Endothelial cell of umbilical vein (primary cell): ENCODE data around the gene GJA10. TPM values are rescaled to one million over a fixed set of nuclear protein-coding genes. Genes with fewer than 3 reads are reported as not detected.

Experiments
- BruUV-seq: library from RNA; stranded (reverse); fragments of 400-500 nt; replicated peaks from 2 replicates; lab custom pipeline; 2021; lab: Mats Ljungman, UMichigan
- CTCF ChIA-PET: fragments of 300-600, 350-600 bp; sonication (Branson Sonifier 250); formaldehyde crosslinking; loops from one replicate; lab custom pipeline; 2021; ENCODE audit warnings: antibody characterized with exemption, inconsistent platforms; lab: Charles Lee
- POLR2A ChIA-PET: fragments of 300-600, 350-600 bp; sonication (Branson Sonifier 250); formaldehyde crosslinking; loops from one replicate; lab custom pipeline; 2021; ENCODE audit warnings: antibody characterized with exemption, inconsistent platforms; lab: Charles Lee
- DNase-seq: peaks from one replicate; pipeline ENCODE4 v3.0.0-alpha.2; 2011; ENCODE audit warnings: low read depth, low spot score
- FAIRE-seq: peaks from 2 replicates; lab custom pipeline; 2011; peaks lifted over from hg19 to GRCh38; lab: Jason Lieb, UNC
- H2AFZ ChIP-seq: 2 replicates; pipeline ENCODE4 v1.6.0; 2012; ENCODE audit warnings: low read depth, low read length, control low read depth, inconsistent platforms
- H3K27ac ChIP-seq: 2 replicates; pipeline ENCODE4 v1.5.1; 2011; ENCODE audit warnings: low read depth, mild to moderate bottlenecking, control low read depth, low read length, moderate library complexity; ENCODE audit not compliant: insufficient read depth
- H3K27me3 ChIP-seq, 2 experiments: 2 replicates each; pipeline versions ENCODE4 v1.6.0 to v1.6.1; 2011; ENCODE audit warnings: low read length in 2 of 2, mixed read lengths in 1 of 2; ENCODE audit not compliant: control insufficient read depth in 2 of 2, insufficient read depth in 2 of 2
- H3K36me3 ChIP-seq, 2 experiments: 2 replicates in 1 of 2; 3 replicates in 1 of 2; pipeline ENCODE4 v1.5.1; 2011; ENCODE audit warnings: low read length in 2 of 2, mild to moderate bottlenecking in 1 of 2, moderate library complexity in 1 of 2; ENCODE audit not compliant: control insufficient read depth in 2 of 2, insufficient read depth in 2 of 2; ENCODE audit errors: extremely low read depth in 1 of 2
- H3K4me1 ChIP-seq: 3 replicates; pipeline ENCODE4 v1.5.1; 2011; ENCODE audit warnings: mild to moderate bottlenecking, low read length; ENCODE audit not compliant: control insufficient read depth, insufficient read depth; ENCODE audit errors: extremely low read depth
- H3K4me2 ChIP-seq: 2 replicates; pipeline ENCODE4 v1.6.1; 2011; ENCODE audit warnings: low read length, control low read depth, mixed read lengths; ENCODE audit not compliant: insufficient read depth
- H3K4me3 ChIP-seq, 3 experiments: fragments of 200-600 bp in 1 of 3; sonication (generic), shearing (Covaris generic) in 1 of 3; replicated peaks in 1 of 3; 2 replicates each; pipeline ENCODE4 v1.5.1; 2011 to 2016; ENCODE audit warnings: control low read depth in 3 of 3, low read length in 3 of 3, mild to moderate bottlenecking in 2 of 3, inconsistent platforms in 1 of 3, low read depth in 1 of 3, moderate library complexity in 1 of 3; ENCODE audit not compliant: insufficient read depth in 1 of 3
- H3K79me2 ChIP-seq: 2 replicates; pipeline ENCODE4 v1.6.0; 2012; ENCODE audit warnings: low read length, inconsistent platforms; ENCODE audit not compliant: control insufficient read depth, insufficient read depth
- H3K9ac ChIP-seq: replicated peaks from 2 replicates; pipeline ENCODE3; 2011; ENCODE audit warnings: low read length, control low read depth; ENCODE audit not compliant: insufficient read depth; ENCODE audit errors: extremely low read depth
- H3K9me1 ChIP-seq: replicated peaks from 3 replicates; pipeline ENCODE4 v1.6.0; 2011; ENCODE audit warnings: mild to moderate bottlenecking, low read length; ENCODE audit not compliant: control insufficient read depth, insufficient read depth; ENCODE audit errors: extremely low read depth
- H3K9me3 ChIP-seq: replicated peaks from 2 replicates; pipeline ENCODE4 v1.5.1; 2012; ENCODE audit warnings: low read length, inconsistent platforms; ENCODE audit not compliant: control insufficient read depth, insufficient read depth
- H4K20me1 ChIP-seq: replicated peaks from 2 replicates; pipeline ENCODE3; 2011; ENCODE audit warnings: mild to moderate bottlenecking, low read length; ENCODE audit not compliant: control insufficient read depth, insufficient read depth; ENCODE audit errors: extremely low read depth
- EZH2 ChIP-seq: IDR thresholded peaks from 2 replicates; pipeline ENCODE4 v1.6.1; 2012; ENCODE audit warnings: borderline replicate concordance, low read depth, mild to moderate bottlenecking, moderate library complexity, low read length, inconsistent platforms; ENCODE audit not compliant: severe bottlenecking
- FOS ChIP-seq: IDR thresholded peaks from 2 replicates; pipeline ENCODE4 v1.6.1; 2011; ENCODE audit warnings: mild to moderate bottlenecking, low read length, moderate library complexity, borderline replicate concordance; ENCODE audit not compliant: insufficient read depth
- GATA2 ChIP-seq: IDR thresholded peaks from 2 replicates; pipeline ENCODE4 v1.7.0; 2011; ENCODE audit warnings: low read depth, mild to moderate bottlenecking, moderate library complexity, mixed read lengths, low read length; ENCODE audit not compliant: insufficient read length, insufficient read depth
- JUN ChIP-seq: IDR thresholded peaks from 2 replicates; pipeline ENCODE4 v1.6.1; 2011; ENCODE audit warnings: borderline replicate concordance, low read depth; ENCODE audit not compliant: insufficient read length, insufficient read depth
- MYC ChIP-seq: IDR thresholded peaks from one replicate; pipeline ENCODE4 v1.6.1; 2011; ENCODE audit warnings: mild to moderate bottlenecking, low read depth, low read length
- POLR2A ChIP-seq: IDR thresholded peaks from 2 replicates; pipeline ENCODE4 v1.6.1; 2012; ENCODE audit warnings: low read depth, mild to moderate bottlenecking, control low read depth, low read length
- POLR2AphosphoS5 ChIP-seq: IDR thresholded peaks from 2 replicates; pipeline ENCODE4 v1.6.1; 2012; ENCODE audit warnings: low read depth, mild to moderate bottlenecking, control low read depth, low read length, moderate library complexity; ENCODE audit not compliant: insufficient read depth
- dilution Hi-C: fragments of 300-500 bp; cut with MboI; formaldehyde crosslinking; loops from one replicate; pipeline ENCODE4 v1.15.0; 2019; ENCODE audit warnings: low sequenced_read_pairs; ENCODE audit not compliant: extremely low pct_ligation_motif_present
- intact Hi-C: fragments of 100-400 bp; cut with micrococcal nuclease; formaldehyde crosslinking; loops from one replicate; pipeline ENCODE4 v1.10.0; 2022
- polyA plus RNA-seq, 4 experiments: library from polyadenylated mRNA; depleted of rRNA in 3 of 4; stranded (reverse) in 3 of 4; unstranded in 1 of 4; fragments of >200 nt; gene quantifications; 2 replicates each; pipeline versions ENCODE4 v1.2.1 to v1.2.3, GENCODE V29; 2011 to 2012; ENCODE audit warnings: missing spikeins in 1 of 4
- total RNA-seq: library from RNA; stranded (reverse); gene quantifications from 2 replicates; pipeline ENCODE4 v1.2.3, GENCODE V29; 2021
- TF ChIP-seq, protein P1 (sequence below): IDR thresholded peaks from 2 replicates; pipeline ENCODE4 v1.6.1; 2011; ENCODE audit not compliant: insufficient read depth, insufficient read length
- TF ChIP-seq, protein P2 (sequence below), 2 donors: IDR thresholded peaks; 1 replicate in 1 of 2; 2 replicates in 1 of 2; pipeline ENCODE4 v1.5.1; 2011; ENCODE audit warnings: low read length in 2 of 2, mild to moderate bottlenecking in 2 of 2, moderate library complexity in 2 of 2, control low read depth in 1 of 2, inconsistent platforms in 1 of 2, low read depth in 1 of 2; ENCODE audit not compliant: insufficient read depth in 1 of 2; ENCODE audit errors: extremely low read depth in 1 of 2

Gene GJA10
- total and polyA plus RNA-seq, 2 donors (not counting 3 experiments of a cell fraction or from before 2014, with no cell fraction given): not detected

DNA sequence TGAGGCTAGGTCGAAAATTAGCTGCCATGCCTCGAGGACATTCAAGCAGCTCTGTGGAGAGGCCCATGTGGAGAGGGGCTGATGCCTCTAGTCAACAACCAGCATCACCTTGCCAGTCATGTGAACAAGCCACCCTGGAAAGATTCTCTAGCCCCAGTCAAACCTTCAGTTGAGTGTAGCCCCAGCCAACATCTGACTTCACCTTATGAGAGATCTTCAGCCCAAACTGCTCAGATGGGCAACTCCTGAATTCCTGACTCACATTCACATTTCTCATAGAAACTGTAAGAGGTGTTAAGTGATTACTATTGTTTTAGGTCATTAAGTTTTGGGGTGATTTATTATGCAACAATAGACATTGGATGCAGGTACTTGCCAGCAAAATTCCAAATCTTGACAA lies 44.9 kb downstream of the GJA10 start:
- Histone ChIP-seq H4K20me1 (no peaks in the 10 kb centered on the region), H3K27ac (no peak overlapping the region), H2AFZ (no peak overlapping the region), H3K4me3 (no peak overlapping the region), H3K9me1 (no peaks in the 10 kb centered on the region), H3K4me2 (no peak overlapping the region), H3K9me3 (no peaks in the 10 kb centered on the region), H3K36me3 (no peaks in the 10 kb centered on the region), H3K79me2 (no peaks in the 10 kb centered on the region), H3K9ac (no peak overlapping the region), H3K27me3 (peaks cover 0 to 10% of the 10 kb centered on the region in 2 experiments), H3K4me1 (no peaks in the 10 kb centered on the region)
- BruUV-seq: no TSS peak
- DNase-seq (no peak), FAIRE-seq (no peak)
- CTCF ChIA-PET: no interaction called here
- POLR2A ChIA-PET: no interaction called here
- dilution Hi-C loops (no loop called here), intact Hi-C loops (no loop called here)
- TF ChIP-seq JUN (no peak), FOS (no peak), EZH2 (no peak), POLR2A (no peak), MYC (no peak), POLR2AphosphoS5 (no peak), GATA2 (no peak)
- TF ChIP-seq, protein P1, sequence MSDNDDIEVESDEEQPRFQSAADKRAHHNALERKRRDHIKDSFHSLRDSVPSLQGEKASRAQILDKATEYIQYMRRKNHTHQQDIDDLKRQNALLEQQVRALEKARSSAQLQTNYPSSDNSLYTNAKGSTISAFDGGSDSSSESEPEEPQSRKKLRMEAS: no peak
- TF ChIP-seq, protein P2, sequence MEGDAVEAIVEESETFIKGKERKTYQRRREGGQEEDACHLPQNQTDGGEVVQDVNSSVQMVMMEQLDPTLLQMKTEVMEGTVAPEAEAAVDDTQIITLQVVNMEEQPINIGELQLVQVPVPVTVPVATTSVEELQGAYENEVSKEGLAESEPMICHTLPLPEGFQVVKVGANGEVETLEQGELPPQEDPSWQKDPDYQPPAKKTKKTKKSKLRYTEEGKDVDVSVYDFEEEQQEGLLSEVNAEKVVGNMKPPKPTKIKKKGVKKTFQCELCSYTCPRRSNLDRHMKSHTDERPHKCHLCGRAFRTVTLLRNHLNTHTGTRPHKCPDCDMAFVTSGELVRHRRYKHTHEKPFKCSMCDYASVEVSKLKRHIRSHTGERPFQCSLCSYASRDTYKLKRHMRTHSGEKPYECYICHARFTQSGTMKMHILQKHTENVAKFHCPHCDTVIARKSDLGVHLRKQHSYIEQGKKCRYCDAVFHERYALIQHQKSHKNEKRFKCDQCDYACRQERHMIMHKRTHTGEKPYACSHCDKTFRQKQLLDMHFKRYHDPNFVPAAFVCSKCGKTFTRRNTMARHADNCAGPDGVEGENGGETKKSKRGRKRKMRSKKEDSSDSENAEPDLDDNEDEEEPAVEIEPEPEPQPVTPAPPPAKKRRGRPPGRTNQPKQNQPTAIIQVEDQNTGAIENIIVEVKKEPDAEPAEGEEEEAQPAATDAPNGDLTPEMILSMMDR (IDR thresholded peaks at IDR 0.05; ENCODE audit: extremely low read depth in 1 of 2, insufficient read depth in 1 of 2, low read depth in 1 of 2, low read length in 2 of 2): no peak
